ENCODE data around the gene CSN1S1. TPM values are rescaled to one million over a fixed set of nuclear protein-coding genes. Genes with fewer than 3 reads are reported as not detected.

CSN1S1 gene
- total RNA-seq, 1 experiment from 2014 or later: not detected

DNA sequence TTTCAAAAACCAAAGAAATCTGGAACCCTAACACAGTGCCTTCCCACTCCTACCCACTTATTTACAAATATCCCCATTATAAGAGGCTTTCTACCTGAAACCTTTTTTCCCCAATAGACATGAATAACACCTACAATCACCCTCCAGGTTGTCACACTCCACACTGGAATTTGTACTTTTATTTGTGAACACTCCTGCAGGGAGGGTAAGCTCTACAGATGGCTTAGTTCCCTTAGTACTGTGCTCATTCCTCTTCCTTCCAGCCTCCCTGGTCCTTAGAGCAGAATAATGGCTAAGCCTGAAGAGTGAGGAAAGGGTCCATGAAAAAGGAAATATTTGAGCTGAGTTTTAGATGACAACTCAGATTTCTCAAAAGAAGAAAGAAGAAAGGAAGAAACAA is 48.7 kb upstream of the CSN1S1 start:
- Mint-ChIP-seq H3K4me1 (no peaks in the 10 kb centered on the region), H3K9me3 (peaks cover 21% of the 10 kb centered on the region), H3K27me3 (ENCODE audit: low read depth) (no peaks in the 10 kb centered on the region), H3K4me3 (no peak overlapping the region), H3K36me3 (peaks cover 14% of the 10 kb centered on the region), H3K27ac (no peak overlapping the region)
- CTCF ChIA-PET: no interaction called here
- POLR2A ChIA-PET: no interaction called here
- ATAC-seq (no peak), DNase-seq (ENCODE audit: low spot score) (no peak)
- TF ChIP-seq FOXJ3 (CRISPR knock-in tag; IDR thresholded peaks at IDR 0.05; ENCODE audit: borderline replicate concordance): no peak
- no peak for TF ChIP-seq PRRX2 (CRISPR knock-in tag; IDR thresholded peaks at IDR 0.05)
- TF ChIP-seq, protein P1, sequence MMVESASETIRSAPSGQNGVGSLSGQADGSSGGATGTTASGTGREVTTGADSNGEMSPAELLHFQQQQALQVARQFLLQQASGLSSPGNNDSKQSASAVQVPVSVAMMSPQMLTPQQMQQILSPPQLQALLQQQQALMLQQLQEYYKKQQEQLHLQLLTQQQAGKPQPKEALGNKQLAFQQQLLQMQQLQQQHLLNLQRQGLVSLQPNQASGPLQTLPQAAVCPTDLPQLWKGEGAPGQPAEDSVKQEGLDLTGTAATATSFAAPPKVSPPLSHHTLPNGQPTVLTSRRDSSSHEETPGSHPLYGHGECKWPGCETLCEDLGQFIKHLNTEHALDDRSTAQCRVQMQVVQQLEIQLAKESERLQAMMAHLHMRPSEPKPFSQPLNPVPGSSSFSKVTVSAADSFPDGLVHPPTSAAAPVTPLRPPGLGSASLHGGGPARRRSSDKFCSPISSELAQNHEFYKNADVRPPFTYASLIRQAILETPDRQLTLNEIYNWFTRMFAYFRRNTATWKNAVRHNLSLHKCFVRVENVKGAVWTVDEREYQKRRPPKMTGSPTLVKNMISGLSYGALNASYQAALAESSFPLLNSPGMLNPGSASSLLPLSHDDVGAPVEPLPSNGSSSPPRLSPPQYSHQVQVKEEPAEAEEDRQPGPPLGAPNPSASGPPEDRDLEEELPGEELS (CRISPR knock-in tag; IDR thresholded peaks at IDR 0.05): no peak

DNA sequence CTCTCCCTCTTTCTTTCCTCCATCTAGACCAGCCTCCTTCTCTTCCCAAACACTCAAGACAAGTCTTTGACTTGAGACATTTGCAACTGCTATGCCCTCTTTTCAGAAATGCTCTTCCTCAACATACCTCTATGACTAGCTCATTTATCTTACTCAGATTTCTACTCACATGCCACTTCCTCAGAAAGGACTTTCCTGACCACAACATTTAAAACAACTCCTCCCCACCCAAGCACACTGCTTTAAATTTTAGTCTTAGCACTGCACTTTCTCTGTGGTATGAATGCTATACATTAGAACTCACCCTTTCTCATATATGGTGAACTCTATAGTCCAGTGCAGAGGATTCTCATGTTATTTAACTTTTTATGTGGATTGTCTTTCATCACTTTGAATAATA is 42.5 kb upstream of the CSN1S1 start:
- Mint-ChIP-seq H3K36me3 (peaks cover 13% of the 10 kb centered on the region), H3K27me3 (ENCODE audit: low read depth) (no peaks in the 10 kb centered on the region), H3K4me1 (no peaks in the 10 kb centered on the region), H3K27ac (no peak overlapping the region), H3K9me3 (peaks cover 14% of the 10 kb centered on the region), H3K4me3 (no peak overlapping the region)
- ATAC-seq (no peak), DNase-seq (ENCODE audit: low spot score) (no peak)
- ChIA-PET POLR2A (no interaction called here), CTCF (no interaction called here)
- TF ChIP-seq MYBL2 (CRISPR knock-in tag; IDR thresholded peaks at IDR 0.05) (no peak), GABPB1 (CRISPR knock-in tag; IDR thresholded peaks at IDR 0.05) (no peak), ATF1 (CRISPR knock-in tag; IDR thresholded peaks at IDR 0.05) (no peak), ZNF138 (CRISPR knock-in tag; conservative IDR thresholded peaks at IDR 0.05) (no peak), FOXP1 (CRISPR knock-in tag; IDR thresholded peaks at IDR 0.05; ENCODE audit: borderline replicate concordance) (no peak), KAT7 (CRISPR knock-in tag; IDR thresholded peaks at IDR 0.05; ENCODE audit: borderline replicate concordance) (no peak), ZNF396 (CRISPR knock-in tag; IDR thresholded peaks at IDR 0.05; ENCODE audit: borderline replicate concordance) (no peak), ZNF219 (CRISPR knock-in tag; IDR thresholded peaks at IDR 0.05; ENCODE audit: borderline replicate concordance) (no peak), MXD4 (CRISPR knock-in tag; IDR thresholded peaks at IDR 0.05; ENCODE audit: borderline replicate concordance) (no peak)
- TF ChIP-seq, protein P2, sequence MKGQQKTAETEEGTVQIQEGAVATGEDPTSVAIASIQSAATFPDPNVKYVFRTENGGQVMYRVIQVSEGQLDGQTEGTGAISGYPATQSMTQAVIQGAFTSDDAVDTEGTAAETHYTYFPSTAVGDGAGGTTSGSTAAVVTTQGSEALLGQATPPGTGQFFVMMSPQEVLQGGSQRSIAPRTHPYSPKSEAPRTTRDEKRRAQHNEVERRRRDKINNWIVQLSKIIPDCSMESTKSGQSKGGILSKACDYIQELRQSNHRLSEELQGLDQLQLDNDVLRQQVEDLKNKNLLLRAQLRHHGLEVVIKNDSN (CRISPR knock-in tag; IDR thresholded peaks at IDR 0.05): no peak
- TF ChIP-seq, protein P3, sequence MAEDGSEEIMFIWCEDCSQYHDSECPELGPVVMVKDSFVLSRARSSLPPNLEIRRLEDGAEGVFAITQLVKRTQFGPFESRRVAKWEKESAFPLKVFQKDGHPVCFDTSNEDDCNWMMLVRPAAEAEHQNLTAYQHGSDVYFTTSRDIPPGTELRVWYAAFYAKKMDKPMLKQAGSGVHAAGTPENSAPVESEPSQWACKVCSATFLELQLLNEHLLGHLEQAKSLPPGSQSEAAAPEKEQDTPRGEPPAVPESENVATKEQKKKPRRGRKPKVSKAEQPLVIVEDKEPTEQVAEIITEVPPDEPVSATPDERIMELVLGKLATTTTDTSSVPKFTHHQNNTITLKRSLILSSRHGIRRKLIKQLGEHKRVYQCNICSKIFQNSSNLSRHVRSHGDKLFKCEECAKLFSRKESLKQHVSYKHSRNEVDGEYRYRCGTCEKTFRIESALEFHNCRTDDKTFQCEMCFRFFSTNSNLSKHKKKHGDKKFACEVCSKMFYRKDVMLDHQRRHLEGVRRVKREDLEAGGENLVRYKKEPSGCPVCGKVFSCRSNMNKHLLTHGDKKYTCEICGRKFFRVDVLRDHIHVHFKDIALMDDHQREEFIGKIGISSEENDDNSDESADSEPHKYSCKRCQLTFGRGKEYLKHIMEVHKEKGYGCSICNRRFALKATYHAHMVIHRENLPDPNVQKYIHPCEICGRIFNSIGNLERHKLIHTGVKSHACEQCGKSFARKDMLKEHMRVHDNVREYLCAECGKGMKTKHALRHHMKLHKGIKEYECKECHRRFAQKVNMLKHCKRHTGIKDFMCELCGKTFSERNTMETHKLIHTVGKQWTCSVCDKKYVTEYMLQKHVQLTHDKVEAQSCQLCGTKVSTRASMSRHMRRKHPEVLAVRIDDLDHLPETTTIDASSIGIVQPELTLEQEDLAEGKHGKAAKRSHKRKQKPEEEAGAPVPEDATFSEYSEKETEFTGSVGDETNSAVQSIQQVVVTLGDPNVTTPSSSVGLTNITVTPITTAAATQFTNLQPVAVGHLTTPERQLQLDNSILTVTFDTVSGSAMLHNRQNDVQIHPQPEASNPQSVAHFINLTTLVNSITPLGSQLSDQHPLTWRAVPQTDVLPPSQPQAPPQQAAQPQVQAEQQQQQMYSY (CRISPR knock-in tag; IDR thresholded peaks at IDR 0.05): no peak
- TF ChIP-seq, protein P4, sequence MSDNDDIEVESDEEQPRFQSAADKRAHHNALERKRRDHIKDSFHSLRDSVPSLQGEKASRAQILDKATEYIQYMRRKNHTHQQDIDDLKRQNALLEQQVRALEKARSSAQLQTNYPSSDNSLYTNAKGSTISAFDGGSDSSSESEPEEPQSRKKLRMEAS (CRISPR knock-in tag; IDR thresholded peaks at IDR 0.05): no peak

DNA sequence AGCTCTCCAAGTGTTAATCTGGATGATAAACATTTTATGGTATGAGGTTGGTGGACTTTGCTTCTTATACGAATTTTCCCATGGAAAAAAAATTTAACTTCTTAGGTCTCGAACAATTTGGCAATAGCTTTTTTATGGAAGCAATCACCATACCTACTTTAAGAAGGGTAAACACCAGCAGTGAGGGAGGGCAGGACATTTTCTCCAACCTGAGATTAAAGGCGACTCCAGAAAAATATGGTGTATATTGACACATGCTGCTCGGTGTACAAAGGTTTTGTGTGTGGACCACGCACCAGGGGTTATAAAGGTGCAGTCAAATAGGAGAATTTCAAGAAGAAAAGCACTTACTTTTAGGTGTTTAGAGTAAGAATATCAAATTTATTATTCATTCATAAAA is 36.7 kb upstream of the CSN1S1 start:
- DNase-seq (ENCODE audit: low spot score): no peak
- POLR2A ChIA-PET: no interaction called here
- no peak for ATAC-seq
- Mint-ChIP-seq H3K36me3 (no peaks in the 10 kb centered on the region), H3K9me3 (no peaks in the 10 kb centered on the region), H3K4me1 (no peaks in the 10 kb centered on the region), H3K27me3 (ENCODE audit: low read depth) (no peaks in the 10 kb centered on the region; the same call in 1 of the 2 replicates), H3K27ac (no peak overlapping the region), H3K4me3 (no peak overlapping the region)
- CTCF ChIA-PET: interaction anchor here (0.9 to 1.7 kb wide), 2 partner anchors 289 to 376 kb away, joined by 4 to 6 read pairs; no protein-coding TSS in a partner anchor
- TF ChIP-seq TCF7 (CRISPR knock-in tag; IDR thresholded peaks at IDR 0.05; ENCODE audit: low read depth) (no peak), TP53 (CRISPR knock-in tag; IDR thresholded peaks at IDR 0.05) (no peak), HMGA2 (CRISPR knock-in tag; IDR thresholded peaks at IDR 0.05) (no peak), NFATC4 (CRISPR knock-in tag; IDR thresholded peaks at IDR 0.05) (no peak), EMX1 (CRISPR knock-in tag; IDR thresholded peaks at IDR 0.05) (no peak)
- TF ChIP-seq, protein P5, sequence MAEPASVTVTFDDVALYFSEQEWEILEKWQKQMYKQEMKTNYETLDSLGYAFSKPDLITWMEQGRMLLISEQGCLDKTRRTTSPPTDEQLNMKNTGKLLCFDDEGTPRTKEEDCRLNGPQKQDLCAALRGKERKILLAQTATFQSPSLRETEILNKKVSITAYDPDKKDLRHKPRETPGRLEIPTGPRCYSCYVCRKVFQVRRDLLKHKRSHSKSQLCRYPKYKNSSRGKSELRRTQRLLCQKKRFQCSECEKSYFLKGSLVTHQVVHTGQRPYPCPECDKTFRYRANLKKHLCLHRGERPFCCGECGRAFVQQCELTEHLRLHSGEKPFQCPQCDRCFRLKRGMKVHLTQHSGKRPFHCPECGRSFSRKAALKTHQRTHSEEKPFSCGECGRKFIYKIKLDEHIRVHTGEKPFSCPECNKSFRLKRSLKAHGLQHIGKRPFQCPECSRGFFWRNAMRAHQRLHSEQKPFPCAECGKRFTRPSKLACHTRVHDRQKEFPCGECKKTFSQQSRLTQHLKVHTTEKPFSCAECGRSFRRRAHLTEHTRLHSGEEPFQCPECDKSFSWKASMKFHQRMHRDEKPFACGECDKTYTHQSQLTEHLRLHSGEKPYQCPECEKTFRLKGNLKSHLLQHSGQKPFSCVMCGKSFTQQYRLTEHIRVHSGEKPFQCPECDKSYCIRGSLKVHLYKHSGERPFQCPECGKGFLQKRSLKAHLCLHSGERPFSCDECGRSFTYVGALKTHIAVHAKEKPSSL (CRISPR knock-in tag; conservative IDR thresholded peaks at IDR 0.05): no peak
- TF ChIP-seq, protein P6, sequence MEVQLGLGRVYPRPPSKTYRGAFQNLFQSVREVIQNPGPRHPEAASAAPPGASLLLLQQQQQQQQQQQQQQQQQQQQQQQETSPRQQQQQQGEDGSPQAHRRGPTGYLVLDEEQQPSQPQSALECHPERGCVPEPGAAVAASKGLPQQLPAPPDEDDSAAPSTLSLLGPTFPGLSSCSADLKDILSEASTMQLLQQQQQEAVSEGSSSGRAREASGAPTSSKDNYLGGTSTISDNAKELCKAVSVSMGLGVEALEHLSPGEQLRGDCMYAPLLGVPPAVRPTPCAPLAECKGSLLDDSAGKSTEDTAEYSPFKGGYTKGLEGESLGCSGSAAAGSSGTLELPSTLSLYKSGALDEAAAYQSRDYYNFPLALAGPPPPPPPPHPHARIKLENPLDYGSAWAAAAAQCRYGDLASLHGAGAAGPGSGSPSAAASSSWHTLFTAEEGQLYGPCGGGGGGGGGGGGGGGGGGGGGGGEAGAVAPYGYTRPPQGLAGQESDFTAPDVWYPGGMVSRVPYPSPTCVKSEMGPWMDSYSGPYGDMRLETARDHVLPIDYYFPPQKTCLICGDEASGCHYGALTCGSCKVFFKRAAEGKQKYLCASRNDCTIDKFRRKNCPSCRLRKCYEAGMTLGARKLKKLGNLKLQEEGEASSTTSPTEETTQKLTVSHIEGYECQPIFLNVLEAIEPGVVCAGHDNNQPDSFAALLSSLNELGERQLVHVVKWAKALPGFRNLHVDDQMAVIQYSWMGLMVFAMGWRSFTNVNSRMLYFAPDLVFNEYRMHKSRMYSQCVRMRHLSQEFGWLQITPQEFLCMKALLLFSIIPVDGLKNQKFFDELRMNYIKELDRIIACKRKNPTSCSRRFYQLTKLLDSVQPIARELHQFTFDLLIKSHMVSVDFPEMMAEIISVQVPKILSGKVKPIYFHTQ (CRISPR knock-in tag; IDR thresholded peaks at IDR 0.05): no peak

Data from WTC11 (cell line).